VCaP (cell line): Measurements from ENCODE around the gene NCAPD3.

Experiments used
- H3K27ac ChIP-seq: fragments of 450-650 bp; 2 replicates; pipeline ENCODE4 v1.5.1; 2017
- CTCF ChIP-seq: fragments of 450-650 bp; conservative IDR thresholded peaks from 2 replicates; pipeline ENCODE4 v1.5.1; 2017; ENCODE audit warnings: mild to moderate bottlenecking, moderate library complexity

The NCAPD3 gene

GRCh38 chr11:134150195-134150903, 73.4 kb downstream of the NCAPD3 start:
- TF ChIP-seq CTCF = no peak
- H3K27ac ChIP-seq = no peak overlapping the region

DNA sequence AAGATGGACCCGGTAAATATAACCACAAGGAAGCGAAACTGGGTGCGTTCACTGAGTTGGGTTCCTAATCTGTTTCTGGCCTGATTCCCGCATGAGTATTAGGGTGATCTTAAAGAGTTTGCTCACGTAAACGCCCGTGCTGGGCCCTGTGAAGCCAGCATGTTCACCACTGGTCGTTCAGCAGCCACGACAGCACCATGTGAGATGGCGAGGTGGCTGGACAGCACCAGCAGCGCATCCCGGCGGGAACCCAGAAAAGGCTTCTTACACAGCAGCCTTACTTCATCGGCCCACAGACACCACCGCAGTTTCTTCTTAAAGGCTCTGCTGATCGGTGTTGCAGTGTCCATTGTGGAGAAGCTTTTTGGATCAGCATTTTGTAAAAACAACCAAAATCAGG, 74.4 kb downstream of the NCAPD3 start:
- no peak for TF ChIP-seq CTCF
- H3K27ac ChIP-seq = no peak overlapping the region

- no peak for TF ChIP-seq CTCF
- H3K27ac ChIP-seq = no peak overlapping the region
These were observed 77.2 kb downstream of the NCAPD3 start for GRCh38 chr11:134146598-134146997.

DNA sequence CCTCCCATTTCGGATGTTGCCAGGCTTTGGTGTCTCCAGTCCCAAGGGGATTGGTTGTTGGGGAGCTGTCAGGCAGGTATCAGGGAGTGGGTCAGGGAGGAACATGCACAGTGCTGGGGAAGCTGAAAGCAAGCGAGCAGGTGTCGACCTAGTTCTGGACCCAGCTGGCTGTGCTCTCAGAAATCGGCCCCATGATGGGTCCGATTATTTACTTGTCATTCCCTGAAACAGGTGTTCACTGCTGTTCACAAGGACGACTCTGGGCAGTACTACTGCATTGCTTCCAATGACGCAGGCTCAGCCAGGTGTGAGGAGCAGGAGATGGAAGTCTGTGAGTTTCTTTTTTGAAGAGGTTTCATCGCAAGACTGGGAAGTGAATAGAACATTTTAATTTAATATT, 78.1 kb downstream of the NCAPD3 start:
- H3K27ac ChIP-seq = no peak overlapping the region
- TF ChIP-seq CTCF = no peak

GRCh38 chr11:134144744-134145143, 79.0 kb downstream of the NCAPD3 start:
- no peak overlapping the region for H3K27ac ChIP-seq
- no peak for TF ChIP-seq CTCF

GRCh38 chr11:134143801-134144200, 80.0 kb downstream of the NCAPD3 start:
- H3K27ac ChIP-seq = no peak overlapping the region
- TF ChIP-seq CTCF = no peak

GRCh38 chr11:134142536-134142935, 81.2 kb downstream of the NCAPD3 start:
- no peak for TF ChIP-seq CTCF
- H3K27ac ChIP-seq = no peak overlapping the region
